ENCODE data around the gene APOL3. TPM values are rescaled to one million over a fixed set of nuclear protein-coding genes. Genes with fewer than 3 reads are reported as not detected.
"Not testable (repeated sequence)": the region's sequence is repeated elsewhere in the genome, so short reads cannot be mapped to it uniquely, and the experiment has no call there.

The APOL3 gene
- total RNA-seq, 1 donor from 2014 or later = 1.7 TPM

GRCh38 chr22:36104435-36104834, 56.1 kb downstream of the APOL3 start:
- DNase-seq (ENCODE audit: low read depth) = no peak

- no peak for DNase-seq (ENCODE audit: low read depth)
Observed at GRCh38 chr22:36103891-36104290, 56.7 kb downstream of the APOL3 start.

- DNase-seq (ENCODE audit: low read depth) = no peak
Observed at GRCh38 chr22:36102995-36103394, 57.6 kb downstream of the APOL3 start.

DNA sequence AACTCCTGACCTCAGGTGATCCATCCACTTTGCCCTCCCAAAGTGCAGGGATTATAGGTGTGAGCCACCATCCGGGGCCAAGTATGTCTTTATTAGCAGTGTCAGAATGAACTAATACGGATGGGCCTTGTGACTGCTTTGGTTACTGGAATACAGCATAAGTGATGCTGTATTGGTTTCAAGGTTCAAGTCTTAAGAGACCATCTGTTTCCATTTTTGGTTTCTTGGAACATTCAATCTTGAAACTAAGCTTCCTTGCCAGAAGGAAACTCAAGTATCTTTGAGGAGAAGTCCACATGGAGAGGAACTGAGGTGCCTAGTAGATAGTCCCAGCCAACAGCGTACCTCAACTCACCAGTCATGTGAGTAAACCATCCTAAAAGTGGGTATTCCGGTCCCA, 58.8 kb downstream of the APOL3 start:
- no peak for DNase-seq (ENCODE audit: low read depth)

- DNase-seq (ENCODE audit: low read depth) = not testable (repeated sequence)
Observed at GRCh38 chr22:36100908-36101307, 59.6 kb downstream of the APOL3 start.

GRCh38 chr22:36100134-36100824, 60.3 kb downstream of the APOL3 start:
- no peak for DNase-seq (ENCODE audit: low read depth)

GRCh38 chr22:36099561-36099960, 61.0 kb downstream of the APOL3 start:
- DNase-seq (ENCODE audit: low read depth) = not testable (repeated sequence)

- no peak for DNase-seq (ENCODE audit: low read depth)
Observed at GRCh38 chr22:36097880-36098279, 62.7 kb downstream of the APOL3 start.

GRCh38 chr22:36090772-36091171, 69.8 kb downstream of the APOL3 start:
- DNase-seq (ENCODE audit: low read depth) = not testable (repeated sequence)

Other genes with a start within 250 kb of the APOL3 start
- 133 and 179 TPM in 2 replicates for gene RBFOX2, start 131.9 kb downstream of the APOL3 start, total RNA-seq
- gene APOL4, start 41.1 kb upstream of the APOL3 start, total RNA-seq = 5.1 and 9.2 TPM in 2 replicates
- gene APOL2, start 78.8 kb upstream of the APOL3 start, total RNA-seq = 31.6 and 33.2 TPM in 2 replicates
- 0.86 and 1.0 TPM in 2 replicates for gene APOL1, start 92.4 kb upstream of the APOL3 start, total RNA-seq
- 242 and 315 TPM in 2 replicates for gene MYH9, start 227.2 kb upstream of the APOL3 start, total RNA-seq